K562 (cell line): ENCODE data around the gene SP140L. TPM values are rescaled to one million over a fixed set of nuclear protein-coding genes. Genes with fewer than 3 reads are reported as not detected.

Source experiments
- ATAC-seq: fragments of 200-7000 bp; cut with Tn5 transposase; 3 replicates; pipeline ENCODE4 v1.9.1; 2020; ENCODE audit warnings: moderate library complexity
- BruUV-seq: library from RNA; stranded (reverse); fragments of 400-500 nt; replicated peaks from 2 replicates; lab custom pipeline; 2021; lab: Mats Ljungman, UMichigan
- CTCF ChIA-PET: fragments of 300-600 bp; formaldehyde crosslinking; extraction: SDS; loops from one replicate; lab custom pipeline; 2021; ENCODE audit warnings: low intra/inter-chr PET ratio; lab: Yijun Ruan, JAX
- POLR2A ChIA-PET: fragments of 300-600, 350-650 bp; sonication (Branson Sonifier 250); formaldehyde crosslinking; extraction: SDS; loops from one replicate; lab custom pipeline; 2021; ENCODE audit warnings: antibody characterized with exemption, inconsistent platforms; lab: Yijun Ruan, JAX
- DNase-seq, 4 experiments: peaks; one replicate each; pipeline versions ENCODE4 v3.0.0 to v3.0.0-alpha.2; 2011 to 2018; ENCODE audit warnings: low spot score in 3 of 4, mixed read lengths in 3 of 4; ENCODE audit errors: extremely low read depth in 1 of 4
- FAIRE-seq: peaks from 2 replicates; lab custom pipeline; 2011; peaks lifted over from hg19 to GRCh38; lab: Jason Lieb, UNC
- H2AFZ ChIP-seq: 2 replicates; pipeline ENCODE4 v1.6.0; 2011; ENCODE audit warnings: low read depth, low read length, control low read depth, inconsistent platforms
- H3K27ac ChIP-seq: fragments of 200-600 bp; 3 replicates; pipeline ENCODE4 v1.8.0; 2011; ENCODE audit warnings: low read depth, mild to moderate bottlenecking, control low read depth, inconsistent platforms, low read length, moderate library complexity, mixed read lengths; ENCODE audit errors: extremely low read depth
- H3K27me3 ChIP-seq, 2 experiments: fragments of 300-600 bp in 1 of 2; 2 replicates in 1 of 2; 3 replicates in 1 of 2; pipeline versions ENCODE4 v1.6.0 to v1.8.0; 2011; ENCODE audit warnings: inconsistent platforms in 2 of 2, low read length in 2 of 2, mild to moderate bottlenecking in 1 of 2, mixed read lengths in 1 of 2, moderate library complexity in 1 of 2; ENCODE audit not compliant: control insufficient read depth in 2 of 2, insufficient read depth in 2 of 2
- H3K36me3 ChIP-seq: fragments of 300-600 bp; 3 replicates; pipeline ENCODE4 v1.8.0; 2011; ENCODE audit warnings: mild to moderate bottlenecking, low read length, inconsistent platforms; ENCODE audit not compliant: control insufficient read depth, insufficient read depth
- H3K4me1 ChIP-seq, 2 experiments: fragments of 200-600 bp in 1 of 2; replicated peaks in 1 of 2; 2 replicates in 1 of 2; 3 replicates in 1 of 2; pipeline versions ENCODE4 v1.5.1 to v1.8.0; 2011; ENCODE audit warnings: inconsistent platforms in 2 of 2, low read length in 2 of 2, mild to moderate bottlenecking in 1 of 2, mixed read lengths in 1 of 2, moderate library complexity in 1 of 2; ENCODE audit not compliant: control insufficient read depth in 2 of 2, insufficient read depth in 2 of 2
- H3K4me2 ChIP-seq: 2 replicates; pipeline ENCODE4 v1.6.1; 2011; ENCODE audit warnings: low read length, control low read depth, inconsistent platforms, mixed read lengths; ENCODE audit not compliant: insufficient read depth
- H3K4me3 ChIP-seq: fragments of 200-600 bp; sonication (generic), shearing (Covaris generic); 2 replicates; pipeline ENCODE4 v1.5.1; 2016; ENCODE audit warnings: control low read depth, inconsistent platforms
- H3K79me2 ChIP-seq: fragments of 200-600 bp; 3 replicates; pipeline ENCODE4 v1.8.0; 2011; ENCODE audit warnings: low read length, inconsistent platforms; ENCODE audit not compliant: control insufficient read depth, insufficient read depth
- H3K9ac ChIP-seq, 2 experiments: 2 replicates each; pipeline versions ENCODE4 v1.6.0 to v1.6.1; 2011; ENCODE audit warnings: low read depth in 2 of 2, low read length in 2 of 2, control low read depth in 1 of 2, inconsistent platforms in 1 of 2, mild to moderate bottlenecking in 1 of 2, mixed read lengths in 1 of 2; ENCODE audit not compliant: insufficient read depth in 1 of 2
- H3K9me1 ChIP-seq: one replicate; pipeline ENCODE4 v1.6.0; 2011; ENCODE audit warnings: inconsistent platforms, mild to moderate bottlenecking, low read length, moderate library complexity; ENCODE audit not compliant: control insufficient read depth, insufficient read depth
- H3K9me3 ChIP-seq: replicated peaks from 2 replicates; pipeline ENCODE4 v1.5.1; 2011; ENCODE audit warnings: low read depth, low read length, inconsistent platforms; ENCODE audit not compliant: control insufficient read depth, insufficient read depth
- H4K20me1 ChIP-seq: replicated peaks from 2 replicates; pipeline ENCODE4 v1.6.1; 2011; ENCODE audit warnings: low read length, inconsistent platforms, mixed read lengths; ENCODE audit not compliant: control insufficient read depth, insufficient read depth
- C11orf30 ChIP-seq: fragments of 450-650 bp; IDR thresholded peaks from 2 replicates; pipeline ENCODE4 v1.6.1; 2016; ENCODE audit warnings: low read depth, mild to moderate bottlenecking
- ILK ChIP-seq: fragments of 450-650 bp; IDR thresholded peaks from 2 replicates; pipeline ENCODE4 v1.6.1; 2016; ENCODE audit warnings: missing genetic modification characterization, low read depth, mild to moderate bottlenecking, missing compliant biosample characterization, moderate library complexity, borderline replicate concordance
- MAFF ChIP-seq: IDR thresholded peaks from 2 replicates; pipeline ENCODE4 v1.6.1; 2012; ENCODE audit warnings: low read length, improper control_type of control experiment
- MAFG ChIP-seq: fragments of 450-650 bp; conservative IDR thresholded peaks from 2 replicates; pipeline ENCODE4 v1.6.1; 2016; ENCODE audit warnings: missing genetic modification characterization, missing compliant biosample characterization
- MAFK ChIP-seq: IDR thresholded peaks from 2 replicates; pipeline ENCODE4 v1.6.1; 2011; ENCODE audit warnings: low read length, improper control_type of control experiment
- NFE2 ChIP-seq: IDR thresholded peaks from 2 replicates; pipeline ENCODE4 v1.6.1; 2014; ENCODE audit warnings: antibody characterized with exemption, low read depth
- ZFX ChIP-seq: sonication (generic); formaldehyde crosslinking; IDR thresholded peaks from 2 replicates; pipeline ENCODE4 v1.8.0; 2022; ENCODE audit warnings: mild to moderate bottlenecking, missing genetic modification reagents, moderate library complexity
- ZNF316 ChIP-seq: fragments of 450-650 bp; IDR thresholded peaks from 2 replicates; pipeline ENCODE4 v1.6.1; 2016
- WGBS: fragments of 100-300 bp; shearing (Covaris generic); methylation state at CpG from one replicate; pipeline ENCODE4 v1.1.6; 2016; ENCODE audit warnings: low coverage, mixed read lengths; ENCODE audit not compliant: insufficient coverage; ENCODE audit errors: missing lambda C conversion rate; 5-methylcytosine and 5-hydroxymethylcytosine counted together
- in situ Hi-C: fragments of 300-500 bp; cut with MboI; formaldehyde crosslinking; loops from 4 replicates; pipeline ENCODE4 v1.15.0; 2018; ENCODE audit warnings: inconsistent platforms, mixed read lengths
- intact Hi-C: fragments of 100-400 bp; cut with micrococcal nuclease; formaldehyde crosslinking; loops from 2 replicates; pipeline ENCODE4 v1.14.2; 2022
- polyA plus RNA-seq, 8 experiments: library from polyadenylated mRNA; depleted of rRNA in 4 of 8; stranded (reverse) in 5 of 8; unstranded in 3 of 8; fragments of >200 nt; fragmentation: Nextera tagmentation in 2 of 8; fragmentation: Illumina TruSeq in 1 of 8; extraction: Ambion mirVana in 2 of 8; extraction: Trizol in 1 of 8; gene quantifications; 2 replicates each; pipeline versions ENCODE4 v1.2.1 to v1.2.3, GENCODE V29; 2011 to 2014; ENCODE audit warnings: inconsistent platforms in 1 of 8, missing spikeins in 1 of 8
- total RNA-seq, 7 experiments: library from RNA; depleted of rRNA in 6 of 7; stranded (reverse); fragments of >200 nt in 6 of 7; fragmentation: Illumina TruSeq in 2 of 7; extraction: Trizol in 2 of 7; gene quantifications; 2 replicates each; pipeline versions ENCODE4 v1.2.1 to v1.2.3, GENCODE V29; 2011 to 2021; ENCODE audit warnings: low replicate concordance in 1 of 7

SP140L gene
- total and polyA plus RNA-seq, 9 of the 15 experiments (the other 6 are each of a cell fraction or from before 2014, with no cell fraction given), result 4.0 to 15.5 (median 11.3) TPM

DNA sequence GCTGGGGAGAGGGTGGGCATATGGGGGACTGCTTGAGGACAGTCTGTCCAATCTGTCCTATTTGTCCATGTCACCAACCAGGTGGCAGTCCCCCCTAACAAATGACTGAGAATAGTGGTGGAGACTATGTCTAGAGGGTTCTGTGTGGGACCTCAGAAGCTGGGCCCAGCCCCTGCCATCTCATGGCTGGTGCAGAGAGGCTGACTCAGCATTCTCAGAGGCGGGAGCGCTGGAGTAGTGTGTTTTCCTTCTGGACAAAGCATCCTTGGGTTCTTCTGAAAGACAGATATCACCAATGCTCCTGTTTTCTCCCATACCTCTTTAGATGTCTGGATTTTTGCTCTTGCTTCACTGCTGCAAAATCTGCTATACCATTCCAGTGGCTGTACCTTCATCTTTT is 44.1 kb upstream of the SP140L start:
- WGBS, result 0% methylated on average over 2 of the region's 2 CpGs
- no peak for FAIRE-seq
- TF ChIP-seq MAFG (tag), result peak; percentile 80
- no peak for TF ChIP-seq ILK (tag)
- TF ChIP-seq MAFF, result peak; percentile 72
- 0 out of 2 replicates have a peak, but pooled peaks have one; percentile 15 for TF ChIP-seq NFE2
- TF ChIP-seq ZFX, result no peak
- TF ChIP-seq ZNF316, result peak; percentile 88
- peak; percentile 82 for TF ChIP-seq MAFK
- TF ChIP-seq C11orf30, result peak; percentile 85
- TF ChIP-seq, all 486 proteins: peak for 6

More for the DNA sequence above, 44.1 kb upstream of the SP140L start:
- in situ Hi-C loops (no loop called here), intact Hi-C loops (no loop called here)
- H3K4me1 ChIP-seq, result no peaks in the 10 kb centered on the region
- H3K4me3 ChIP-seq, result no peak overlapping the region
- no peaks in the 10 kb centered on the region for H4K20me1 ChIP-seq
- H2AFZ ChIP-seq, result no peak overlapping the region
- no peaks in the 10 kb centered on the region for H3K9me3 ChIP-seq
- no peak overlapping the region for H3K9ac ChIP-seq
- no peaks in the 10 kb centered on the region for H3K36me3 ChIP-seq
- ChIA-PET CTCF (interaction anchor here (0.5 kb wide), 1 partner anchor 277 kb away, joined by 4 read pairs; no protein-coding TSS in a partner anchor), POLR2A (no interaction called here)
- no peak overlapping the region for H3K27ac ChIP-seq
- H3K27me3 ChIP-seq, result peaks cover 0 to 10% of the 10 kb centered on the region in 2 experiments; a peak in 1 of 5 replicates
- ATAC-seq, result no peak
- no peak overlapping the region for H3K4me2 ChIP-seq
- no peak for DNase-seq
- no TSS peak for BruUV-seq
- no peaks in the 10 kb centered on the region for H3K9me1 ChIP-seq
- no peaks in the 10 kb centered on the region for H3K79me2 ChIP-seq
